HCT116 (cell line): ENCODE results near the gene WFDC2. TPM values are rescaled to one million over a fixed set of nuclear protein-coding genes. Genes with fewer than 3 reads are reported as not detected.

Experiments used
- ATAC-seq: fragments of 200-7000 bp; cut with Tn5 transposase; 2 replicates; pipeline ENCODE4 v1.9.1; 2020; ENCODE audit warnings: mild to moderate bottlenecking, moderate library complexity
- BruUV-seq: library from RNA; stranded (reverse); fragments of 400-500 nt; replicated peaks from 2 replicates; lab custom pipeline; 2021; lab: Mats Ljungman, UMichigan
- CTCF ChIA-PET: fragments of 300-600 bp; sonication (Branson Sonifier 250); formaldehyde crosslinking; loops from one replicate; lab custom pipeline; 2021; ENCODE audit warnings: antibody characterized with exemption; lab: Charles Lee
- POLR2A ChIA-PET: fragments of 300-600, 350-600 bp; sonication (Branson Sonifier 250); formaldehyde crosslinking; loops from one replicate; lab custom pipeline; 2021; ENCODE audit warnings: antibody characterized with exemption; lab: Charles Lee
- RAD21 ChIA-PET, 2 experiments: fragments of 300-600 bp; sonication (Branson Sonifier 250); formaldehyde crosslinking; loops; one replicate each; lab custom pipeline; 2023; ENCODE audit warnings: low total read pairs in 2 of 2; ENCODE audit not compliant: uncharacterized antibody in 2 of 2, unreplicated experiment in 2 of 2, low non-redundant PET in 1 of 2; lab: Charles Lee
- DNase-seq: peaks from one replicate; pipeline ENCODE4 v3.0.0-alpha.2; 2010; ENCODE audit warnings: low read depth, low spot score
- H2AFZ ChIP-seq: fragments of 200-600 bp; shearing (Covaris generic), sonication (generic); 2 replicates; pipeline ENCODE4 v1.6.1; 2017; ENCODE audit warnings: low read depth, mixed run types, mixed read lengths, antibody characterized with exemption, low read length; ENCODE audit not compliant: poor library complexity, severe bottlenecking
- H3K27ac ChIP-seq: 2 replicates; pipeline ENCODE4 v1.5.1; 2012; ENCODE audit warnings: low read depth, low read length
- H3K27me3 ChIP-seq: fragments of 200-600 bp; sonication (generic); 2 replicates; pipeline ENCODE4 v1.6.1; 2016; ENCODE audit warnings: mixed run types, low read length, mixed read lengths; ENCODE audit not compliant: insufficient read depth
- H3K36me3 ChIP-seq, 2 experiments: fragments of 200-500 bp in 1 of 2; fragments of 200-600 bp in 1 of 2; sonication (Bioruptor generic) in 1 of 2; sonication (generic) in 1 of 2; 2 replicates each; pipeline versions ENCODE4 v1.5.1 to v1.6.1; 2014 to 2016; ENCODE audit warnings: low read length in 2 of 2, inconsistent platforms in 1 of 2, mixed read lengths in 1 of 2, mixed run types in 1 of 2; ENCODE audit not compliant: insufficient read depth in 2 of 2, control insufficient read depth in 1 of 2
- H3K4me1 ChIP-seq, 2 experiments: fragments of 200-600 bp in 1 of 2; sonication (generic) in 1 of 2; 2 replicates each; pipeline versions ENCODE4 v1.5.1 to v1.6.1; 2012 to 2017; ENCODE audit warnings: low read length in 2 of 2, inconsistent platforms in 1 of 2, mild to moderate bottlenecking in 1 of 2, mixed read lengths in 1 of 2, mixed run types in 1 of 2, moderate library complexity in 1 of 2; ENCODE audit not compliant: insufficient read depth in 2 of 2, control insufficient read depth in 1 of 2
- H3K4me2 ChIP-seq: fragments of 200-600 bp; sonication (generic); 2 replicates; pipeline ENCODE4 v1.6.1; 2017; ENCODE audit warnings: mixed run types, low read length, mixed read lengths
- H3K4me3 ChIP-seq, 2 experiments: fragments of 200-600 bp in 1 of 2; sonication (generic) in 1 of 2; replicated peaks in 1 of 2; 2 replicates each; pipeline ENCODE4 v1.5.1; 2011 to 2016; ENCODE audit warnings: low read length in 2 of 2, control low read depth in 1 of 2, low read depth in 1 of 2, mild to moderate bottlenecking in 1 of 2, mixed read lengths in 1 of 2, mixed run types in 1 of 2
- H3K79me2 ChIP-seq: fragments of 200-600 bp; sonication (generic); 2 replicates; pipeline ENCODE4 v1.6.1; 2017; ENCODE audit warnings: mild to moderate bottlenecking, mixed run types, low read length, moderate library complexity, mixed read lengths; ENCODE audit not compliant: insufficient read depth
- H3K9ac ChIP-seq: fragments of 200-600 bp; sonication (generic); 2 replicates; pipeline ENCODE4 v1.6.1; 2016; ENCODE audit warnings: low read length, mixed read lengths
- H3K9me2 ChIP-seq: fragments of 200-600 bp; sonication (generic), shearing (Covaris generic); 2 replicates; pipeline ENCODE4 v1.6.1; 2017; ENCODE audit warnings: mixed run types, mild to moderate bottlenecking, moderate library complexity; ENCODE audit not compliant: insufficient read depth
- H3K9me3 ChIP-seq, 2 experiments: fragments of 200-500 bp in 1 of 2; fragments of 200-600 bp in 1 of 2; sonication (Bioruptor generic) in 1 of 2; sonication (generic) in 1 of 2; 2 replicates each; pipeline ENCODE4 v1.6.1; 2014 to 2017; ENCODE audit warnings: low read length in 2 of 2, mixed read lengths in 2 of 2, inconsistent platforms in 1 of 2, low read depth in 1 of 2, mild to moderate bottlenecking in 1 of 2, mixed run types in 1 of 2, moderate library complexity in 1 of 2; ENCODE audit not compliant: control insufficient read depth in 1 of 2, insufficient read depth in 1 of 2
- H4K20me1 ChIP-seq: fragments of 200-600 bp; sonication (generic), shearing (Covaris generic); 2 replicates; pipeline ENCODE4 v1.6.1; 2017; ENCODE audit warnings: mixed run types, mild to moderate bottlenecking, moderate library complexity; ENCODE audit not compliant: insufficient read depth
- ATF3 ChIP-seq: IDR thresholded peaks from 2 replicates; pipeline ENCODE4 v1.6.1; 2012
- CBX3 ChIP-seq: IDR thresholded peaks from 2 replicates; pipeline ENCODE4 v1.6.1; 2012; ENCODE audit warnings: low read depth
- ELF1 ChIP-seq: IDR thresholded peaks from 2 replicates; pipeline ENCODE4 v1.6.1; 2012; ENCODE audit warnings: low read depth, borderline replicate concordance
- EZH2phosphoT487 ChIP-seq: fragments of 200-600 bp; IDR thresholded peaks from 2 replicates; pipeline ENCODE4 v1.6.1; 2018; ENCODE audit warnings: antibody characterized with exemption, borderline replicate concordance
- FOSL1 ChIP-seq: IDR thresholded peaks from 2 replicates; pipeline ENCODE4 v1.6.1; 2012; ENCODE audit warnings: low read depth
- MAX ChIP-seq: IDR thresholded peaks from 2 replicates; pipeline ENCODE4 v1.6.1; 2012
- POLR2AphosphoS5 ChIP-seq: IDR thresholded peaks from 2 replicates; pipeline ENCODE4 v1.6.1; 2011; ENCODE audit warnings: mild to moderate bottlenecking, low read depth, low read length, moderate library complexity
- SIN3A ChIP-seq: IDR thresholded peaks from 2 replicates; pipeline ENCODE4 v1.6.1; 2012; ENCODE audit warnings: low read depth
- SRF ChIP-seq: IDR thresholded peaks from 2 replicates; pipeline ENCODE4 v1.6.1; 2012; ENCODE audit warnings: low read depth
- TCF7L2 ChIP-seq: IDR thresholded peaks from 2 replicates; pipeline ENCODE4 v1.7.0; 2011; ENCODE audit warnings: borderline replicate concordance, inconsistent platforms; ENCODE audit not compliant: insufficient read depth, insufficient read length; ENCODE audit errors: extremely low read depth
- YY1 ChIP-seq: IDR thresholded peaks from 2 replicates; pipeline ENCODE4 v1.6.1; 2011; ENCODE audit warnings: low read length, low read depth, moderate library complexity, mild to moderate bottlenecking; ENCODE audit not compliant: insufficient replicate concordance; ENCODE audit errors: extremely low read depth
- ZFX ChIP-seq: fragments of 450-650 bp; IDR thresholded peaks from 2 replicates; pipeline ENCODE4 v1.6.1; 2017
- intact Hi-C: fragments of 100-400 bp; cut with micrococcal nuclease; formaldehyde crosslinking; loops from 2 replicates; pipeline ENCODE4 v1.10.0; 2022
- total RNA-seq: library from RNA; stranded (reverse); gene quantifications from one replicate; pipeline ENCODE4 v1.2.1, GENCODE V29; 2021; ENCODE audit not compliant: unreplicated experiment

Gene WFDC2
- total RNA-seq, 1 experiment from 2014 or later: 1.1 TPM

DNA sequence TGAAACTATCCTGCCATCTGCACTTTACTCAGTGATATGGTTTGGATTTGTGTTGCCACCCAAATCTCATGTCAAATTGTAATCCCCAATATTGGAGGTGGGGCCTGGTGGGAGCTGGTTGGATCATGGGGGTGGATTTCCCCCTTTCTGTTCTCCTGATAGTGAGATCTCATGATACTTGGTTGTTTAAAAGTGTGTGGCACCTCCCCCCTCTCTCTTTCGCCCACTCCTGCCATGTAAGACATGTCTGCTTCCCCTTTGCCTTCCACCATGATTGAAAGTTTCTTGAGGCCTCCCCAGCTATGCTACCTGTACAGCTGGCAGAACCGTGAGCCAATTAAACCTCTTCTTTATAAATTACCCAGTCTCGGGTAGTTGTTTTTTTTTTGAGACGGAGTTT, 35.6 kb upstream of the WFDC2 start:
- H3K27me3 ChIP-seq: no peaks in the 10 kb centered on the region
- no peak overlapping the region for H3K27ac ChIP-seq
- no peak overlapping the region for H3K4me3 ChIP-seq
- H2AFZ ChIP-seq: no peak overlapping the region
- peaks cover 0 to 12% of the 10 kb centered on the region in 2 experiments; a peak in 2 of 4 replicates for H3K4me1 ChIP-seq
- ChIA-PET POLR2A (no interaction called here), CTCF (interaction anchor here (3.9 kb wide), 1 partner anchor 16 kb away, joined by 23 read pairs; no protein-coding TSS in a partner anchor), RAD21 (no interaction called here)
- no peak for DNase-seq
- no peak overlapping the region for H3K4me2 ChIP-seq
- intact Hi-C loops: no loop called here
- no peaks in the 10 kb centered on the region for H3K9me2 ChIP-seq
- H3K9ac ChIP-seq: no peak overlapping the region
- no peak for TF ChIP-seq POLR2AphosphoS5
- no peak for TF ChIP-seq TCF7L2
- no peak for TF ChIP-seq ZFX
- TF ChIP-seq ATF3: no peak
- no peak for TF ChIP-seq SRF
- no peak for TF ChIP-seq YY1
- TF ChIP-seq EZH2phosphoT487: no peak
- no peak for TF ChIP-seq CBX3
- no peak for TF ChIP-seq MAX
- no peak for TF ChIP-seq ELF1
- TF ChIP-seq FOSL1: no peak
- TF ChIP-seq SIN3A: no peak
- H4K20me1 ChIP-seq: no peaks in the 10 kb centered on the region
- no peaks in the 10 kb centered on the region for H3K36me3 ChIP-seq
- no peaks in the 10 kb centered on the region for H3K9me3 ChIP-seq
- H3K79me2 ChIP-seq: no peaks in the 10 kb centered on the region
- no peak for ATAC-seq
- no TSS peak for BruUV-seq
